Activated CD4-positive, alpha-beta T cell treated with anti-CD3 and anti-CD28 coated beads, Interleukin-2, amount 10 ng/mL, durations not matched to agents 24 days and 14 days (primary cell): ENCODE measurements around the gene P2RY2. TPM values are rescaled to one million over a fixed set of nuclear protein-coding genes. Genes with fewer than 3 reads are reported as not detected.

Experiments used
- DNase-seq: peaks from one replicate; pipeline ENCODE4 v3.0.0; 2022
- H3K27ac Mint-ChIP-seq: one replicate; pipeline ENCODE4 v1.8.0; 2022; ENCODE audit warnings: mild to moderate bottlenecking, mixed read lengths
- H3K27me3 Mint-ChIP-seq: one replicate; pipeline ENCODE4 v1.8.0; 2022; ENCODE audit warnings: mixed read lengths
- H3K36me3 Mint-ChIP-seq: one replicate; pipeline ENCODE4 v1.8.0; 2022; ENCODE audit warnings: low read depth, mild to moderate bottlenecking, mixed read lengths
- H3K4me1 Mint-ChIP-seq: one replicate; pipeline ENCODE4 v1.8.0; 2021; ENCODE audit warnings: mixed read lengths
- H3K4me3 Mint-ChIP-seq: one replicate; pipeline ENCODE4 v1.8.0; 2022; ENCODE audit warnings: mild to moderate bottlenecking, moderate library complexity, mixed read lengths
- H3K9me3 Mint-ChIP-seq: one replicate; pipeline ENCODE4 v1.8.0; 2021; ENCODE audit warnings: mixed read lengths
- intact Hi-C: fragments of 100-400 bp; cut with micrococcal nuclease; formaldehyde crosslinking; loops from one replicate; pipeline ENCODE4 v1.15.1; 2023
- total RNA-seq: library from RNA; stranded (reverse); gene quantifications from 2 replicates; pipeline ENCODE4 v1.2.3, GENCODE V29; 2022

P2RY2 gene
- total RNA-seq, 1 donor from 2014 or later = not detected

- Mint-ChIP-seq H3K4me1 (peaks cover 2% of the 10 kb centered on the region), H3K4me3 (no peak overlapping the region), H3K27me3 (peaks cover 11% of the 10 kb centered on the region), H3K9me3 (no peaks in the 10 kb centered on the region), H3K27ac (no peak overlapping the region), H3K36me3 (no peaks in the 10 kb centered on the region)
- peak; percentile 92 for DNase-seq
- intact Hi-C loops = loop anchor here (1.0 to 5.0 kb wide), 3 partner anchors 57 to 412 kb away; no protein-coding TSS in a partner anchor
These were observed 24.4 kb downstream of the P2RY2 start for GRCh38 chr11:73242251-73243092.

DNA sequence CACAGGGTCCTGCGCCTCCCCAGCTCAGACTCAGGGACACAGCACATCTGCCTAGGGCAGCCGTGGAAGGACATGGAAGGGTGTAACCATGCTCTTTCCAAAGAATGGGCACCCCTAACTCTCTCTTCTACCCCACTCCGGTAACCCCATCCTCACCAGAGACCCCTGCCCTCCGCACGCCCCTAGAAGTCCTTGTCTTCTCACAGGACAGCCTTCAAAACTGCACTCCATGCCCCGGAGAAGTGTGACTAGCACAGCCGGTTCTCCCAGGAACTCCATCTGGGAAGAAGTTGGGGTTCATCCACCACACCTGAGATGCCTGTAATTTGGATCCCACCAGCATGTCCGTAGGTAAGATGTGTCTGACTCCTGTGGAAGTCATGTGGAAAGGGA is 25.0 kb downstream of the P2RY2 start:
- Mint-ChIP-seq H3K9me3 (no peaks in the 10 kb centered on the region), H3K27ac (no peak overlapping the region), H3K4me3 (no peak overlapping the region), H3K36me3 (no peaks in the 10 kb centered on the region), H3K27me3 (peaks cover 11% of the 10 kb centered on the region), H3K4me1 (peaks cover 2% of the 10 kb centered on the region)
- intact Hi-C loops = loop anchor here (2.0 to 5.0 kb wide), 2 partner anchors 321 to 412 kb away; no protein-coding TSS in a partner anchor
- no peak for DNase-seq

- Mint-ChIP-seq H3K36me3 (no peaks in the 10 kb centered on the region), H3K27me3 (peaks cover 11% of the 10 kb centered on the region), H3K27ac (no peak overlapping the region), H3K4me3 (no peak overlapping the region), H3K4me1 (peaks cover 6% of the 10 kb centered on the region), H3K9me3 (no peaks in the 10 kb centered on the region)
- intact Hi-C loops = loop anchor here (5.0 kb wide), 1 partner anchor 322 kb away; no protein-coding TSS in a partner anchor
- DNase-seq = no peak
These were observed 26.6 kb downstream of the P2RY2 start for GRCh38 chr11:73244589-73245240.

GRCh38 chr11:73245461-73245860 is 27.4 kb downstream of the P2RY2 start:
- Mint-ChIP-seq H3K4me1 (peaks cover 6% of the 10 kb centered on the region), H3K36me3 (no peaks in the 10 kb centered on the region), H3K9me3 (no peaks in the 10 kb centered on the region), H3K4me3 (no peak overlapping the region), H3K27me3 (peaks cover 11% of the 10 kb centered on the region), H3K27ac (no peak overlapping the region)
- DNase-seq = no peak
- intact Hi-C loops = no loop called here

- Mint-ChIP-seq H3K4me3 (no peak overlapping the region), H3K27me3 (peaks cover 7% of the 10 kb centered on the region), H3K9me3 (no peaks in the 10 kb centered on the region), H3K27ac (no peak overlapping the region), H3K36me3 (no peaks in the 10 kb centered on the region), H3K4me1 (peaks cover 6% of the 10 kb centered on the region)
- no peak for DNase-seq
- intact Hi-C loops = no loop called here
These were observed 28.2 kb downstream of the P2RY2 start for GRCh38 chr11:73246303-73246702.

GRCh38 chr11:73248526-73249185 is 30.6 kb downstream of the P2RY2 start:
- intact Hi-C loops = no loop called here
- Mint-ChIP-seq H3K9me3 (no peaks in the 10 kb centered on the region), H3K27ac (no peak overlapping the region), H3K4me3 (no peak overlapping the region), H3K4me1 (peaks cover 6% of the 10 kb centered on the region), H3K36me3 (no peaks in the 10 kb centered on the region), H3K27me3 (peaks cover 7% of the 10 kb centered on the region)
- no peak for DNase-seq

DNA sequence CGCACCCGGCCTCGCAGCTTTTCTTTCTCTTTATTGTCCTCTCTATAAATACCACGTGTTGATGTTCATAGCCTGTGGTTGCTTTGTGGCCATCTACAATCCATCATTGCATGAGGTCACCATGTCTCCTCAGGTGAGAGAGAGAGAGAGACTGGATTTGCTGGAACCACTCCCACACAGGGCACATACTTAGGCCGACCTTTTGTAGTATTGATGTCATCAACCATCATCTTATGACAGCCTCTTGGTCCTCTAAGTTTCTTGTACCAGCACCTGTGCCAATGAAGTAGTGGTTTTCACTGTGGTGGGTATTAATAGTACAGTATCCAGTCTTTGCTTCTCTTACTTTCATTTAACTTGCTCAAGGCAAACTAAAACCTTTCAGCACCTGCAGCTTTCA is 31.2 kb downstream of the P2RY2 start:
- Mint-ChIP-seq H3K4me1 (peaks cover 6% of the 10 kb centered on the region), H3K4me3 (no peak overlapping the region), H3K36me3 (no peaks in the 10 kb centered on the region), H3K9me3 (no peaks in the 10 kb centered on the region), H3K27ac (no peak overlapping the region), H3K27me3 (peaks cover 7% of the 10 kb centered on the region)
- peak; percentile 69 for DNase-seq
- intact Hi-C loops = no loop called here

DNA sequence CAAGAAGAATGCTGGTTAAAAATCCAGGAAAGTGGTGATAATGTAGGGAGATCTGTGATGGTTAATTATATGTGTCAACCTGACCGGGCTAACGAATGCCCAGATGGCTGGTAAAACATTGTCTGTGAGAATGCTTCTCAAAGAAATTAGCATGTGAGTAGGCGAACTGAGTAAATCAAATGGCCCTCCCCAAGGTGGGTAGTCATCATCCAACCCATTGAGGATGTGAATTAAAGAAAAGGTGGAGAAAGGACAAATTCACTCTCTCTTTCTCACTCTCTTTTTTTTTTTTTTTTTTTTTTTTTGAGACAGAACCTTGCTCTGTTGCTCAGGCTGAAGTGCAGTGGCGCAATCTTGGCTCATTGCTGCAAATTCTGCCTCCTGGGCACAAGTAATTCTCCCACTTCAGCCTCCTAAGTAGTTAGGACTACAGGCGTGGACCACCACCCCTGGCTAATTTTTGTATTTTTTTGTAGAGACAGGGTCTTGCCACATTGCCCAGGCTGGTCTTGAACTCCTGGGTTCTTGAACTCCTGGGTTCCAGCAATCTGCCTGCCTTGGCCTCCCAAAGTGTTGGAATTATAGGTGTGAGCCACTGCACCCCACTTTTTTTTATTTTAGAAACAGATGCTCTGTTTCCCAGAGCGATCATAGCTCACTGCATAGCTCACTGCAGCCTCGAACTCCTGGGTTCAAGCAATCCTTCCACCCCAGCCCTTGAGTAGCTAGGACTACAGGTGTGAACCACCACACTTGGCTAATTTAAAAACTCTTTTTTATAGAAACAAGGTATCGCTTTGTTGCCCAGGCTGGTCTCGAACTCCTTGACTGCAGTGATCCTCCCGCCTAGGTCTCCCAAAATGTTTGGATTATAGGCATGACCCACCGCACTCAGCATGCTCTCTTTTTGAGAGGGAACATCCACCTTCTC is 32.0 kb downstream of the P2RY2 start:
- H3K27me3 Mint-ChIP-seq = peaks cover 2% of the 10 kb centered on the region
- no peak overlapping the region for H3K4me3 Mint-ChIP-seq
- H3K4me1 Mint-ChIP-seq = peaks cover 6% of the 10 kb centered on the region
- intact Hi-C loops = no loop called here
- no peaks in the 10 kb centered on the region for H3K9me3 Mint-ChIP-seq
- H3K36me3 Mint-ChIP-seq = no peaks in the 10 kb centered on the region
- peak; percentile 67 for DNase-seq
- H3K27ac Mint-ChIP-seq = no peak overlapping the region

DNA sequence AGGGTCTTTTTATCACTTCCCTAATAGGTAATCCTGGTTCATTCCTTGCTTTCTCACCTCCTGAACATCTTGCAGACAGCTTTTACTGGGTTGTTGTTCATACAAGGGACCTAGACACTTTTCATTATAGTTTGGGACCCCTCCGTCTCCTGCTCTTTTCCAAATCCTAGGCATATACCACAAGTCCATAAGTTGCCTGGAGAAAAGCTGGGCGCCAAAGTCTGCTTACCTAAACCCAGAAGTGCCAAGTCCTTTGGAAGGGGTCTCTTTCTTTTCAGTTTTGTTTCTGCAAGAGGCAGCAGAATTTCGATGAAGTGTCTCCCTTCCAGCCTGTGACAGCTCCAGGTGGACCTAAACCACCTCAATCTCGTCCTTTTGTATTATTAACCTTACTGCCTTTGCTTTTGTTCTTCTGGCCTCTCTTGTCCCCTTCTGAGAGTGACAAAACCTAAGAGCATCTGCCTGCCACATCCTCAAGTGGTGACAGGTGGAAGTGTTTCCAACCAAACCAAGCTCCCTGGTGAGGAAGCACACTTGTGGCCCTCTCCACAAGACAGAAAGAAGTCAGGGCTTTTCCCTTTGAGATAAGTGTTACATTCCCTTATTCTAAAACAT is 34.6 kb downstream of the P2RY2 start:
- peaks cover 3% of the 10 kb centered on the region for H3K4me1 Mint-ChIP-seq
- no peak overlapping the region for H3K4me3 Mint-ChIP-seq
- no peak overlapping the region for H3K27ac Mint-ChIP-seq
- intact Hi-C loops = no loop called here
- no peaks in the 10 kb centered on the region for H3K9me3 Mint-ChIP-seq
- DNase-seq = peak; percentile 76
- no peaks in the 10 kb centered on the region for H3K36me3 Mint-ChIP-seq
- H3K27me3 Mint-ChIP-seq = no peaks in the 10 kb centered on the region

- no peak for DNase-seq
- Mint-ChIP-seq H3K36me3 (no peaks in the 10 kb centered on the region), H3K27me3 (peaks cover 8% of the 10 kb centered on the region), H3K9me3 (no peaks in the 10 kb centered on the region), H3K27ac (no peak overlapping the region), H3K4me1 (no peaks in the 10 kb centered on the region), H3K4me3 (no peak overlapping the region)
- intact Hi-C loops = no loop called here
These were observed 39.4 kb downstream of the P2RY2 start for GRCh38 chr11:73257342-73258103.

- no peak overlapping the region for H3K27ac Mint-ChIP-seq
- H3K4me1 Mint-ChIP-seq = no peaks in the 10 kb centered on the region
- intact Hi-C loops = no loop called here
- DNase-seq = no peak
- H3K27me3 Mint-ChIP-seq = peaks cover 15% of the 10 kb centered on the region
- H3K9me3 Mint-ChIP-seq = no peaks in the 10 kb centered on the region
- no peaks in the 10 kb centered on the region for H3K36me3 Mint-ChIP-seq
- H3K4me3 Mint-ChIP-seq = no peak overlapping the region
These were observed 40.3 kb downstream of the P2RY2 start for GRCh38 chr11:73258104-73259035.
